ENCODE measurements around the gene PLEKHO1.
"Not testable (repeated sequence)": the region's sequence is repeated elsewhere in the genome, so short reads cannot be mapped to it uniquely, and the experiment has no call there.

The PLEKHO1 gene

GRCh38 chr1:150118716-150119115 lies 31.0 kb upstream of the PLEKHO1 start:
- Histone ChIP-seq H3K27ac (no peak overlapping the region), H3K4me3 (no peak overlapping the region)
- no peak for TF ChIP-seq CTCF (IDR thresholded peaks at IDR 0.05)
- no peak for DNase-seq (ENCODE audit: low spot score)

GRCh38 chr1:150121236-150121862 lies 28.4 kb upstream of the PLEKHO1 start:
- DNase-seq (ENCODE audit: low spot score), result no peak
- TF ChIP-seq CTCF (IDR thresholded peaks at IDR 0.05), result no peak
- H3K4me3 ChIP-seq, result no peak overlapping the region
- H3K27ac ChIP-seq, result no peak overlapping the region

- H3K4me3 ChIP-seq, result no peak overlapping the region
- TF ChIP-seq CTCF (IDR thresholded peaks at IDR 0.05), result no peak
- DNase-seq (ENCODE audit: low spot score), result no peak
- H3K27ac ChIP-seq, result no peak overlapping the region
Measured at GRCh38 chr1:150126811-150127210, 22.9 kb upstream of the PLEKHO1 start.

GRCh38 chr1:150127464-150127863 lies 22.3 kb upstream of the PLEKHO1 start:
- no peak for TF ChIP-seq CTCF (IDR thresholded peaks at IDR 0.05)
- no peak for DNase-seq (ENCODE audit: low spot score)
- H3K27ac ChIP-seq, result no peak overlapping the region
- H3K4me3 ChIP-seq, result no peak overlapping the region

- H3K27ac ChIP-seq, result no peak overlapping the region
- DNase-seq (ENCODE audit: low spot score), result no peak
- no peak overlapping the region for H3K4me3 ChIP-seq
- no peak for TF ChIP-seq CTCF (IDR thresholded peaks at IDR 0.05)
Measured at GRCh38 chr1:150127868-150128267, 21.8 kb upstream of the PLEKHO1 start.

- no peak overlapping the region for H3K4me3 ChIP-seq
- DNase-seq (ENCODE audit: low spot score), result no peak
- TF ChIP-seq CTCF (IDR thresholded peaks at IDR 0.05), result no peak
Measured at GRCh38 chr1:150132372-150132771, 17.3 kb upstream of the PLEKHO1 start.

GRCh38 chr1:150134537-150134936 lies 15.2 kb upstream of the PLEKHO1 start:
- no peak overlapping the region for H3K27ac ChIP-seq
- no peak for DNase-seq (ENCODE audit: low spot score)
- TF ChIP-seq CTCF (IDR thresholded peaks at IDR 0.05), result no peak
- no peak overlapping the region for H3K4me3 ChIP-seq

More at GRCh38 chr1:150132372-150132771, 17.3 kb upstream of the PLEKHO1 start:
- H3K27ac ChIP-seq, result no peak overlapping the region

GRCh38 chr1:150135400-150135799 lies 14.3 kb upstream of the PLEKHO1 start:
- H3K27ac ChIP-seq; H3K4me3 ChIP-seq; DNase-seq (ENCODE audit: low spot score): not testable (repeated sequence)
